CD14-positive monocyte (primary cell): Measurements from ENCODE around the gene DKKL1. TPM values are rescaled to one million over a fixed set of nuclear protein-coding genes. Genes with fewer than 3 reads are reported as not detected.

ENCODE experiments used
- DNase-seq, 3 donors: peaks; one replicate each; pipeline ENCODE4 v3.0.0-alpha.2; 2011 to 2022
- H2AFZ ChIP-seq: 2 replicates; pipeline ENCODE4 v1.6.0; 2012; ENCODE audit warnings: mild to moderate bottlenecking, low read depth, low read length, inconsistent platforms; ENCODE audit not compliant: insufficient read depth, poor library complexity, severe bottlenecking
- H3K27ac ChIP-seq, 2 donors: 1 replicate in 1 of 2; 2 replicates in 1 of 2; pipeline ENCODE4 v1.5.1; 2012 to 2013; ENCODE audit warnings: low read length in 2 of 2, control low read depth in 1 of 2, inconsistent platforms in 1 of 2, low read depth in 1 of 2, mild to moderate bottlenecking in 1 of 2
- H3K27me3 ChIP-seq, 2 donors: one replicate each; pipeline versions ENCODE4 v1.6.0 to v1.6.1; 2011 to 2013; ENCODE audit warnings: low read length in 2 of 2; ENCODE audit not compliant: control insufficient read depth in 2 of 2, insufficient read depth in 2 of 2
- H3K36me3 ChIP-seq, 2 donors: replicated peaks in 1 of 2; 1 replicate in 1 of 2; 2 replicates in 1 of 2; pipeline versions ENCODE4 v1.5.1 to v1.6.1; 2012 to 2013; ENCODE audit warnings: low read length in 2 of 2, control low read depth in 1 of 2, inconsistent platforms in 1 of 2, mild to moderate bottlenecking in 1 of 2; ENCODE audit not compliant: insufficient read depth in 2 of 2, control insufficient read depth in 1 of 2
- H3K4me1 ChIP-seq, 2 donors: 1 replicate in 1 of 2; 2 replicates in 1 of 2; pipeline versions ENCODE4 v1.5.1 to v1.6.1; 2012 to 2013; ENCODE audit warnings: low read length in 2 of 2, control low read depth in 1 of 2, inconsistent platforms in 1 of 2, mild to moderate bottlenecking in 1 of 2, moderate library complexity in 1 of 2; ENCODE audit not compliant: insufficient read depth in 2 of 2, control insufficient read depth in 1 of 2
- H3K4me2 ChIP-seq: replicated peaks from 2 replicates; pipeline ENCODE3; 2012; ENCODE audit warnings: low read length, moderate library complexity, mild to moderate bottlenecking; ENCODE audit not compliant: poor library complexity, severe bottlenecking; ENCODE audit errors: extremely low read depth
- H3K4me3 ChIP-seq, 3 experiments: fragments of 200-600 bp in 1 of 3; sonication (generic) in 1 of 3; replicated peaks in 1 of 3; 1 replicate in 2 of 3; 2 replicates in 1 of 3; pipeline ENCODE4 v1.5.1; 2011 to 2013; ENCODE audit warnings: low read length in 3 of 3, mild to moderate bottlenecking in 3 of 3, control low read depth in 2 of 3, low read depth in 2 of 3, inconsistent platforms in 1 of 3, moderate library complexity in 1 of 3
- H3K79me2 ChIP-seq: 2 replicates; pipeline ENCODE4 v1.6.0; 2012; ENCODE audit warnings: mild to moderate bottlenecking, control low read depth, inconsistent platforms, low read length, moderate library complexity; ENCODE audit not compliant: insufficient read depth
- H3K9ac ChIP-seq: 2 replicates; pipeline ENCODE4 v1.6.0; 2017; ENCODE audit warnings: low read length, mild to moderate bottlenecking; ENCODE audit not compliant: insufficient read depth, poor library complexity, severe bottlenecking
- H3K9me3 ChIP-seq, 2 donors: replicated peaks in 1 of 2; 1 replicate in 1 of 2; 2 replicates in 1 of 2; pipeline versions ENCODE4 v1.5.1 to v1.6.1; 2012 to 2013; ENCODE audit warnings: low read length in 2 of 2, control low read depth in 1 of 2; ENCODE audit not compliant: control insufficient read depth in 1 of 2, insufficient read depth in 1 of 2
- H4K20me1 ChIP-seq: 2 replicates; pipeline ENCODE4 v1.6.0; 2012; ENCODE audit warnings: mild to moderate bottlenecking, low read length, control low read depth, moderate library complexity; ENCODE audit not compliant: insufficient read depth
- H3K27ac Mint-ChIP-seq, 7 donors: one replicate each; pipeline ENCODE4 v1.8.0; 2020; ENCODE audit warnings: mild to moderate bottlenecking in 7 of 7, mixed read lengths in 7 of 7, moderate library complexity in 6 of 7, inconsistent platforms in 2 of 7
- H3K27me3 Mint-ChIP-seq, 3 donors: one replicate each; pipeline ENCODE4 v1.8.0; 2021 to 2022; ENCODE audit warnings: low read depth in 3 of 3, mild to moderate bottlenecking in 3 of 3, mixed read lengths in 3 of 3, moderate library complexity in 3 of 3, inconsistent platforms in 1 of 3
- H3K36me3 Mint-ChIP-seq, 2 donors: one replicate each; pipeline ENCODE4 v1.8.0; 2020; ENCODE audit warnings: mixed read lengths in 2 of 2, inconsistent platforms in 1 of 2, mild to moderate bottlenecking in 1 of 2
- H3K4me1 Mint-ChIP-seq: one replicate; pipeline ENCODE4 v1.8.0; 2020; ENCODE audit warnings: mild to moderate bottlenecking, mixed read lengths
- H3K4me3 Mint-ChIP-seq, 2 donors: one replicate each; pipeline ENCODE4 v1.8.0; 2020; ENCODE audit warnings: mild to moderate bottlenecking in 2 of 2, mixed read lengths in 2 of 2, moderate library complexity in 1 of 2
- H3K9me3 Mint-ChIP-seq, 7 donors: one replicate each; pipeline ENCODE4 v1.8.0; 2020 to 2022; ENCODE audit warnings: mixed read lengths in 7 of 7, mild to moderate bottlenecking in 6 of 7, moderate library complexity in 6 of 7, inconsistent platforms in 2 of 7
- CTCF ChIP-seq: fragments of 200-600 bp; IDR thresholded peaks from one replicate; pipeline ENCODE4 v1.8.0; 2022; ENCODE audit warnings: antibody characterized with exemption, mild to moderate bottlenecking
- WGBS: methylation state at CpG from one replicate; pipeline ENCODE4 v1.1.5; 2013; ENCODE audit warnings: missing lambda C conversion rate; ENCODE audit not compliant: insufficient coverage; 5-methylcytosine and 5-hydroxymethylcytosine counted together
- intact Hi-C, 2 donors: fragments of 100-400 bp; cut with micrococcal nuclease; formaldehyde crosslinking; loops; one replicate each; pipeline versions ENCODE4 v1.15.0 to v1.15.1; 2023
- polyA plus RNA-seq, 3 donors: library from polyadenylated mRNA; depleted of rRNA in 1 of 3; unstranded in 2 of 3; stranded (reverse) in 1 of 3; fragments of 300-500 nt in 2 of 3; fragments of >200 nt in 1 of 3; fragmentation: Illumina TruSeq in 2 of 3; gene quantifications; 1 replicate in 2 of 3; 2 replicates in 1 of 3; pipeline ENCODE4 v1.2.3, GENCODE V29; 2012 to 2021

Gene DKKL1
- polyA plus RNA-seq, 3 donors = not detected

- peak; percentile 41 to 70 (median 68) for DNase-seq
- H3K79me2 ChIP-seq = no peaks in the 10 kb centered on the region
- H3K9me3 ChIP-seq = no peaks in the 10 kb centered on the region
- H3K4me3 ChIP-seq = peak overlapping the region in 1 of 3 experiments; percentile 40
- H3K4me1 ChIP-seq = peaks cover 15 to 17% of the 10 kb centered on the region in 2 donors
- Mint-ChIP-seq H3K4me1 (peaks cover 28% of the 10 kb centered on the region), H3K36me3 (no peaks in the 10 kb centered on the region), H3K4me3 (peak overlapping the region in 1 of 2 donors; percentile 59), H3K27ac (peak overlapping the region; percentile 34 to 87 (median 79)), H3K27me3 (peaks cover 4 to 11% (median 8%) of the 10 kb centered on the region in 3 donors), H3K9me3 (peaks cover 0 to 5% (median 0%) of the 10 kb centered on the region in 7 donors)
- H3K27ac ChIP-seq = peak overlapping the region; percentile 24 to 29
- TF ChIP-seq CTCF = no peak
- peak overlapping the region; percentile 35 for H3K4me2 ChIP-seq
- H3K9ac ChIP-seq = no peak overlapping the region
- H4K20me1 ChIP-seq = no peaks in the 10 kb centered on the region
- intact Hi-C loops = no loop called here
- H2AFZ ChIP-seq = peak overlapping the region; percentile 75
- H3K27me3 ChIP-seq = no peaks in the 10 kb centered on the region
- WGBS = 49% methylated on average over 2 of the region's 5 CpGs
- no peaks in the 10 kb centered on the region for H3K36me3 ChIP-seq
These were observed 45.9 kb downstream of the DKKL1 start for GRCh38 chr19:49409441-49410029.

DNA sequence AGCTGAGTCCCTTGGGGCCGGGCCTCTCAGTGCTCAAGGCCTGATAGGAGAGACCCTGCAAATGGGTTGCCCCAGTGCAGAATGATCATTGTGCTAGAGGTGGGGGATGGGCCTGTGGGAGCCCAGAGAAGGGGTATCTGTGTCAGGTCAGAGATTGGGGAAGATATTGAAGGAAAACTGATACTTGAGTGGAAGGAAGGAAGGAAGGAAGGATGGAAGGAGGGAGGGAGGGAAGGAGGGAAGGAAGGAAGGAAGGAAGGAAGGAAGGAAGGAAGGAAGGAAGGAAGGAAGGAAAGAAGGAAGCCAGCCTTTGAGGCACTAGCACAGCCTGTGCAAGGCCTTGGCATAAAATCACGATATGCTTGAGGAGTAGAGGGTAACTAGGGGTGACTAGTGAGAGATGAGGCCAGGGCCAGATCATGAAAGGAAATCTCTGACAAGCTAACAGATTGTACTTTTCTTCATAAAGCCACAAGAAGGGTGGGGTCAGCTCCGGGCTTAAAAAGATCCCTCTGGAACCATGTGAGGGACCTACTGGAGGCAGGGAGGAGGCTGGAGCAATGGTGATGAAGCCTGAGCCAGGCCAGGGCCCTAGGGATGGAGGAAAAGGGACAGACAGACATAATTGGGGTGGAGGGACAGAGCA, 48.1 kb downstream of the DKKL1 start:
- H3K9ac ChIP-seq = no peak overlapping the region

More for the DNA sequence above, 48.1 kb downstream of the DKKL1 start:
- Mint-ChIP-seq H3K4me3 (peak overlapping the region in 1 of 2 donors; percentile 24), H3K36me3 (no peaks in the 10 kb centered on the region), H3K9me3 (peaks cover 0 to 5% (median 0%) of the 10 kb centered on the region in 7 donors), H3K27me3 (peaks cover 8 to 10% (median 10%) of the 10 kb centered on the region in 3 donors), H3K27ac (peak overlapping the region in 2 of 7 donors; percentile 40 to 85), H3K4me1 (peaks cover 28% of the 10 kb centered on the region)
- TF ChIP-seq CTCF = no peak
- 100% methylated on average over 2 of the region's 3 CpGs for WGBS
- DNase-seq = no peak
- no peak overlapping the region for H2AFZ ChIP-seq
- H4K20me1 ChIP-seq = no peaks in the 10 kb centered on the region
- H3K4me2 ChIP-seq = no peak overlapping the region
- no peaks in the 10 kb centered on the region for H3K79me2 ChIP-seq
- H3K27ac ChIP-seq = no peak overlapping the region
- H3K27me3 ChIP-seq = no peaks in the 10 kb centered on the region
- no peaks in the 10 kb centered on the region for H3K36me3 ChIP-seq
- no peak overlapping the region for H3K4me3 ChIP-seq
- peaks cover 15 to 17% of the 10 kb centered on the region in 2 donors for H3K4me1 ChIP-seq
- H3K9me3 ChIP-seq = no peaks in the 10 kb centered on the region
- intact Hi-C loops = no loop called here
